Tibial nerve (tissue), 3 donors: ENCODE data around the gene YY1.

Source experiments
- POLR2A ChIP-seq, 2 donors: fragments of 450-650 bp; IDR thresholded peaks; one replicate each; pipeline ENCODE4 v1.6.1; 2017; ENCODE audit warnings: antibody characterized with exemption in 2 of 2, mild to moderate bottlenecking in 2 of 2, moderate library complexity in 2 of 2
- TF ChIP-seq, protein P1 (sequence below), 5 experiments: fragments of 200-600 bp in 3 of 5; fragments of 450-650 bp in 2 of 5; sonication (generic) in 3 of 5; IDR thresholded peaks; one replicate each; pipeline ENCODE4 v1.5.1; 2016 to 2019; ENCODE audit warnings: antibody characterized with exemption in 5 of 5, mild to moderate bottlenecking in 3 of 5, moderate library complexity in 2 of 5

DNA sequence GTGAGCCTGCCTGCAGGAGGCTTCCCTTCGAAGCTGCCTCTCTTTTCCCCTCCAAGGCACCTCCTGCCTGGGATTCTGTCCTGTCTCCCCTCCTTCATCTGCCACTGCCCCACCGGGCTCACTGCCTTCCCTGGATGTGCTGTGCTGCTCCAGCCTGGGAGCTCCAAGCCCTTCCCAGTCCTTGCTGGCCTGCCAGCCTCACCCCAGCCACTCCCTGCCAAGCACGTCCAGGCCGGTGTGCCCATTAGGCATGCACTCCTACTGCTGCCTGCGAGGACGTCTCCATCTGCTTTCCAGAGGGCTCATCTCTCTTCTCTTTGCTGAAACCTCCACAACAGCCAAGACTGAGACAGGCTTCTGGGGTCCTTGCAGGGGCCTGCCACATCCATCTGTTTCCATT is 75.8 kb downstream of the YY1 start:
- TF ChIP-seq, protein P1, sequence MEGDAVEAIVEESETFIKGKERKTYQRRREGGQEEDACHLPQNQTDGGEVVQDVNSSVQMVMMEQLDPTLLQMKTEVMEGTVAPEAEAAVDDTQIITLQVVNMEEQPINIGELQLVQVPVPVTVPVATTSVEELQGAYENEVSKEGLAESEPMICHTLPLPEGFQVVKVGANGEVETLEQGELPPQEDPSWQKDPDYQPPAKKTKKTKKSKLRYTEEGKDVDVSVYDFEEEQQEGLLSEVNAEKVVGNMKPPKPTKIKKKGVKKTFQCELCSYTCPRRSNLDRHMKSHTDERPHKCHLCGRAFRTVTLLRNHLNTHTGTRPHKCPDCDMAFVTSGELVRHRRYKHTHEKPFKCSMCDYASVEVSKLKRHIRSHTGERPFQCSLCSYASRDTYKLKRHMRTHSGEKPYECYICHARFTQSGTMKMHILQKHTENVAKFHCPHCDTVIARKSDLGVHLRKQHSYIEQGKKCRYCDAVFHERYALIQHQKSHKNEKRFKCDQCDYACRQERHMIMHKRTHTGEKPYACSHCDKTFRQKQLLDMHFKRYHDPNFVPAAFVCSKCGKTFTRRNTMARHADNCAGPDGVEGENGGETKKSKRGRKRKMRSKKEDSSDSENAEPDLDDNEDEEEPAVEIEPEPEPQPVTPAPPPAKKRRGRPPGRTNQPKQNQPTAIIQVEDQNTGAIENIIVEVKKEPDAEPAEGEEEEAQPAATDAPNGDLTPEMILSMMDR (IDR thresholded peaks at IDR 0.05), result no peak
- TF ChIP-seq POLR2A (IDR thresholded peaks at IDR 0.05), result no peak
